Activated T-helper 1 cell treated with Interleukin-2 at 50 U/mL for 16 hours (primary cell): ENCODE measurements around the gene PARP15.
A peak's percentile ranks its signal among the peaks of the same experiment; 100 is the strongest.
"Not testable (repeated sequence)": the region's sequence is repeated elsewhere in the genome, so short reads cannot be mapped to it uniquely, and the experiment has no call there.

Experiments used
- DNase-seq: peaks from one replicate; pipeline ENCODE4 v3.0.0-alpha.2; 2020; ENCODE audit warnings: low read depth

Gene PARP15

GRCh38 chr3:122577409-122578031 is at the start of gene PARP15:
Gene PARP15 (plus strand): TSS chr3:122577650. CDS start chr3:122577668, 18 bp downstream.
- DNase-seq: peak; percentile 22

- DNase-seq: no peak
Observed at GRCh38 chr3:122530164-122530563, 47.3 kb upstream of the PARP15 start.

GRCh38 chr3:122533480-122533879 is 44.0 kb upstream of the PARP15 start:
- DNase-seq: no peak

GRCh38 chr3:122533931-122534334 is 43.5 kb upstream of the PARP15 start:
- no peak for DNase-seq

GRCh38 chr3:122535964-122536631 is 41.4 kb upstream of the PARP15 start:
- no peak for DNase-seq

- DNase-seq: no peak
Observed at GRCh38 chr3:122536632-122537001, 40.8 kb upstream of the PARP15 start.

- DNase-seq: no peak
Observed at GRCh38 chr3:122538956-122539490, 38.4 kb upstream of the PARP15 start.

GRCh38 chr3:122546151-122546550 is 31.3 kb upstream of the PARP15 start:
- DNase-seq: no peak

- no peak for DNase-seq
Observed at GRCh38 chr3:122548076-122548475, 29.4 kb upstream of the PARP15 start.

GRCh38 chr3:122548619-122549018 is 28.8 kb upstream of the PARP15 start:
- DNase-seq: no peak

- no peak for DNase-seq
Observed at GRCh38 chr3:122553171-122553570, 24.3 kb upstream of the PARP15 start.

GRCh38 chr3:122555275-122556071 is 22.0 kb upstream of the PARP15 start:
- DNase-seq: no peak

- no peak for DNase-seq
Observed at GRCh38 chr3:122557356-122557755, 20.1 kb upstream of the PARP15 start.

GRCh38 chr3:122558605-122559004 is 18.8 kb upstream of the PARP15 start:
- DNase-seq: no peak

- DNase-seq: no peak
Observed at GRCh38 chr3:122559906-122560305, 17.5 kb upstream of the PARP15 start.

GRCh38 chr3:122560680-122561079 is 16.8 kb upstream of the PARP15 start:
- DNase-seq: peak; percentile 15

GRCh38 chr3:122562923-122563716 is 14.3 kb upstream of the PARP15 start:
- no peak for DNase-seq

- DNase-seq: no peak
Observed at GRCh38 chr3:122563717-122564025, 13.8 kb upstream of the PARP15 start.

- DNase-seq: peak; percentile 59
Observed at GRCh38 chr3:122564155-122564912, 13.1 kb upstream of the PARP15 start, which contains the start of the genes DTX3L and PARP9. Gene DTX3L (plus strand): TSS chr3:122564338. CDS start chr3:122564427, 89 bp downstream. Gene PARP9 (minus strand): TSS chr3:122564300. CDS start chr3:122559620, 4,680 bp downstream.

- not testable (repeated sequence) for DNase-seq
Observed at GRCh38 chr3:122568131-122568530, 9.3 kb upstream of the PARP15 start.

GRCh38 chr3:122568755-122569154 is 8.7 kb upstream of the PARP15 start:
- DNase-seq: no peak
